ENCODE measurements around the gene FIGNL1. TPM values are rescaled to one million over a fixed set of nuclear protein-coding genes. Genes with fewer than 3 reads are reported as not detected.

Gene FIGNL1
- total RNA-seq, 5 donors from 2014 or later (not counting 1 experiment from before 2014, with no cell fraction given), result 10.3 to 17.1 (median 14.5) TPM

GRCh38 chr7:50411332-50411731, 38.8 kb downstream of the FIGNL1 start:
- Mint-ChIP-seq H3K27ac (peak overlapping the region; percentile 14 to 89), H3K9me3 (no peaks in the 10 kb centered on the region), H3K4me3 (peak overlapping the region in 1 of 3 donors; percentile 65), H3K27me3 (no peaks in the 10 kb centered on the region), H3K4me1 (peaks cover 56 to 73% (median 62%) of the 10 kb centered on the region in 3 donors), H3K36me3 (no peaks in the 10 kb centered on the region)
- Histone ChIP-seq H3K9me3 (no peaks in the 10 kb centered on the region), H3K4me3 (ENCODE audit: control insufficient read depth in 1 of 2, extremely low read depth in 1 of 2, low read length in 1 of 2) (no peak overlapping the region), H3K27ac (ENCODE audit: low read length) (no peak overlapping the region), H3K36me3 (ENCODE audit: control insufficient read depth in 2 of 2, extremely low read depth in 1 of 2, insufficient read depth in 1 of 2, low read length in 1 of 2) (peaks cover 0 to 2% of the 10 kb centered on the region in 2 donors), H3K4me1 (ENCODE audit: control insufficient read depth in 1 of 2, extremely low read depth in 1 of 2, insufficient read depth in 2 of 2, low read length in 2 of 2) (peaks cover 10 to 36% of the 10 kb centered on the region in 2 experiments), H3K27me3 (replicated peaks in 1 of 2; ENCODE audit: control insufficient read depth in 2 of 2, extremely low read depth in 1 of 2, insufficient read depth in 2 of 2, low read length in 1 of 2) (no peaks in the 10 kb centered on the region)
- ATAC-seq (replicated peaks in 1 of 4) (no peak), DNase-seq (no peak)
- no CpG with 5 or more reads among the region's 6 CpGs for WGBS (ENCODE audit: insufficient coverage)
- CTCF ChIA-PET, result interaction anchor here in 1 of 2 donors (0.6 to 0.9 kb wide), 2 partner anchors 11 to 207 kb away, joined by 3 read pairs; no protein-coding TSS in a partner anchor
- POLR2A ChIA-PET, result no interaction called here

- 58% methylated on average over 3 of the region's 17 CpGs for WGBS (ENCODE audit: insufficient coverage)
- peak overlapping the region in 2 of 3 donors; percentile 4 to 65 for H3K4me3 Mint-ChIP-seq
These were observed 40.0 kb downstream of the FIGNL1 start for GRCh38 chr7:50409856-50410745.

GRCh38 chr7:50406935-50407334, 43.2 kb downstream of the FIGNL1 start:
- POLR2A ChIA-PET, result no interaction called here
- Mint-ChIP-seq H3K27me3 (no peaks in the 10 kb centered on the region), H3K9me3 (no peaks in the 10 kb centered on the region), H3K4me3 (peak overlapping the region in 1 of 3 donors; percentile 21), H3K4me1 (peaks cover 82 to 94% (median 83%) of the 10 kb centered on the region in 3 donors), H3K27ac (peak overlapping the region; percentile 69 to 70), H3K36me3 (peaks cover 24% of the 10 kb centered on the region)
- H3K36me3 ChIP-seq (ENCODE audit: control insufficient read depth in 2 of 2, extremely low read depth in 1 of 2, insufficient read depth in 1 of 2, low read length in 1 of 2), result peaks cover 0 to 31% of the 10 kb centered on the region in 2 donors
- no peaks in the 10 kb centered on the region for H3K9me3 ChIP-seq
- no peak overlapping the region for H3K4me3 ChIP-seq (ENCODE audit: control insufficient read depth in 1 of 2, extremely low read depth in 1 of 2, low read length in 1 of 2)
- DNase-seq (no peak), ATAC-seq (replicated peaks in 1 of 4) (no peak)
- CTCF ChIA-PET, result no interaction called here
- H3K27me3 ChIP-seq (replicated peaks in 1 of 2; ENCODE audit: control insufficient read depth in 2 of 2, extremely low read depth in 1 of 2, insufficient read depth in 2 of 2, low read length in 1 of 2), result no peaks in the 10 kb centered on the region
- H3K4me1 ChIP-seq (ENCODE audit: control insufficient read depth in 1 of 2, extremely low read depth in 1 of 2, insufficient read depth in 2 of 2, low read length in 2 of 2), result peaks cover 5 to 45% of the 10 kb centered on the region in 2 experiments
- peak overlapping the region; percentile 12 for H3K27ac ChIP-seq (ENCODE audit: low read length)
- WGBS (ENCODE audit: insufficient coverage), result 88% methylated on average over 1 of the region's 5 CpGs

More at GRCh38 chr7:50409856-50410745, 40.0 kb downstream of the FIGNL1 start:
- H3K27me3 ChIP-seq (replicated peaks in 1 of 2; ENCODE audit: control insufficient read depth in 2 of 2, extremely low read depth in 1 of 2, insufficient read depth in 2 of 2, low read length in 1 of 2), result no peaks in the 10 kb centered on the region
- peaks cover 5 to 43% of the 10 kb centered on the region in 2 experiments for H3K4me1 ChIP-seq (ENCODE audit: control insufficient read depth in 1 of 2, extremely low read depth in 1 of 2, insufficient read depth in 2 of 2, low read length in 2 of 2)
- peaks cover 58 to 73% (median 61%) of the 10 kb centered on the region in 3 donors for H3K4me1 Mint-ChIP-seq
- H3K4me3 ChIP-seq (ENCODE audit: control insufficient read depth in 1 of 2, extremely low read depth in 1 of 2, low read length in 1 of 2), result no peak overlapping the region
- ATAC-seq (replicated peaks in 1 of 4) (peak in 3 of 4 experiments; percentile 26 to 61 (median 44)), DNase-seq (peak in 1 of 35 experiments; percentile 32)
- H3K9me3 Mint-ChIP-seq, result no peaks in the 10 kb centered on the region
- no peaks in the 10 kb centered on the region for H3K27me3 Mint-ChIP-seq
- CTCF ChIA-PET, result no interaction called here
- H3K27ac ChIP-seq (ENCODE audit: low read length), result no peak overlapping the region
- peaks cover 0 to 2% of the 10 kb centered on the region in 2 donors for H3K36me3 ChIP-seq (ENCODE audit: control insufficient read depth in 2 of 2, extremely low read depth in 1 of 2, insufficient read depth in 1 of 2, low read length in 1 of 2)
- H3K27ac Mint-ChIP-seq, result peak overlapping the region; percentile 6 to 70
- no peaks in the 10 kb centered on the region for H3K9me3 ChIP-seq
- no peaks in the 10 kb centered on the region for H3K36me3 Mint-ChIP-seq
- POLR2A ChIA-PET, result no interaction called here

- ATAC-seq (replicated peaks in 1 of 4), result no peak
- WGBS (ENCODE audit: insufficient coverage), result 81% methylated on average over 5 of the region's 7 CpGs
- Histone ChIP-seq H3K4me3 (ENCODE audit: control insufficient read depth in 1 of 2, extremely low read depth in 1 of 2, low read length in 1 of 2) (no peak overlapping the region), H3K9me3 (no peaks in the 10 kb centered on the region), H3K36me3 (ENCODE audit: control insufficient read depth in 2 of 2, extremely low read depth in 1 of 2, insufficient read depth in 1 of 2, low read length in 1 of 2) (peaks cover under 1 to 49% of the 10 kb centered on the region in 2 donors), H3K27ac (ENCODE audit: low read length) (peak overlapping the region; percentile 34), H3K4me1 (ENCODE audit: control insufficient read depth in 1 of 2, extremely low read depth in 1 of 2, insufficient read depth in 2 of 2, low read length in 2 of 2) (peaks cover under 1 to 43% of the 10 kb centered on the region in 2 experiments), H3K27me3 (replicated peaks in 1 of 2; ENCODE audit: control insufficient read depth in 2 of 2, extremely low read depth in 1 of 2, insufficient read depth in 2 of 2, low read length in 1 of 2) (no peaks in the 10 kb centered on the region)
- Mint-ChIP-seq H3K4me3 (no peak overlapping the region), H3K27me3 (no peaks in the 10 kb centered on the region), H3K36me3 (peaks cover 40% of the 10 kb centered on the region), H3K4me1 (peaks cover 84 to 92% (median 86%) of the 10 kb centered on the region in 3 donors), H3K27ac (peak overlapping the region; percentile 64 to 84), H3K9me3 (no peaks in the 10 kb centered on the region)
- no peak for DNase-seq
- ChIA-PET CTCF (no interaction called here), POLR2A (no interaction called here)
These were observed 44.9 kb downstream of the FIGNL1 start for GRCh38 chr7:50405221-50405620.

- H3K4me1 Mint-ChIP-seq, result peaks cover 76 to 87% (median 77%) of the 10 kb centered on the region in 3 donors
- no peaks in the 10 kb centered on the region for H3K27me3 ChIP-seq (replicated peaks in 1 of 2; ENCODE audit: control insufficient read depth in 2 of 2, extremely low read depth in 1 of 2, insufficient read depth in 2 of 2, low read length in 1 of 2)
- peak in 1 of 4 experiments; percentile 31 for ATAC-seq (replicated peaks in 1 of 4)
- H3K4me1 ChIP-seq (ENCODE audit: control insufficient read depth in 1 of 2, extremely low read depth in 1 of 2, insufficient read depth in 2 of 2, low read length in 2 of 2), result peaks cover 0 to 41% of the 10 kb centered on the region in 2 experiments
- no peak overlapping the region for H3K4me3 ChIP-seq (ENCODE audit: control insufficient read depth in 1 of 2, extremely low read depth in 1 of 2, low read length in 1 of 2)
- H3K4me3 Mint-ChIP-seq, result no peak overlapping the region
- POLR2A ChIA-PET, result no interaction called here
- H3K36me3 ChIP-seq (ENCODE audit: control insufficient read depth in 2 of 2, extremely low read depth in 1 of 2, insufficient read depth in 1 of 2, low read length in 1 of 2), result peaks cover 8 to 57% of the 10 kb centered on the region in 2 donors
- peaks cover 47% of the 10 kb centered on the region for H3K36me3 Mint-ChIP-seq
- no peaks in the 10 kb centered on the region for H3K9me3 Mint-ChIP-seq
- no peak for DNase-seq
- no peak overlapping the region for H3K27ac ChIP-seq (ENCODE audit: low read length)
- no peaks in the 10 kb centered on the region for H3K27me3 Mint-ChIP-seq
- H3K9me3 ChIP-seq, result no peaks in the 10 kb centered on the region
- peak overlapping the region; percentile 53 to 84 for H3K27ac Mint-ChIP-seq
- WGBS (ENCODE audit: insufficient coverage), result 95% methylated on average over 3 of the region's 7 CpGs
- CTCF ChIA-PET, result no interaction called here
These were observed 45.8 kb downstream of the FIGNL1 start for GRCh38 chr7:50404392-50404791.

- H3K4me1 Mint-ChIP-seq, result peaks cover 65 to 79% (median 74%) of the 10 kb centered on the region in 3 donors
- H3K4me3 ChIP-seq (ENCODE audit: control insufficient read depth in 1 of 2, extremely low read depth in 1 of 2, low read length in 1 of 2), result no peak overlapping the region
- CTCF ChIA-PET, result no interaction called here
- H3K9me3 Mint-ChIP-seq, result no peaks in the 10 kb centered on the region
- peaks cover 10 to 74% of the 10 kb centered on the region in 2 donors for H3K36me3 ChIP-seq (ENCODE audit: control insufficient read depth in 2 of 2, extremely low read depth in 1 of 2, insufficient read depth in 1 of 2, low read length in 1 of 2)
- H3K4me3 Mint-ChIP-seq, result no peak overlapping the region
- no peak overlapping the region for H3K27ac ChIP-seq (ENCODE audit: low read length)
- H3K4me1 ChIP-seq (ENCODE audit: control insufficient read depth in 1 of 2, extremely low read depth in 1 of 2, insufficient read depth in 2 of 2, low read length in 2 of 2), result peaks cover 23 to 34% of the 10 kb centered on the region in 2 experiments
- no peaks in the 10 kb centered on the region for H3K9me3 ChIP-seq
- no peak overlapping the region for H3K27ac Mint-ChIP-seq
- no peak for ATAC-seq (replicated peaks in 1 of 4)
- H3K36me3 Mint-ChIP-seq, result peaks cover 77% of the 10 kb centered on the region
- no peaks in the 10 kb centered on the region for H3K27me3 Mint-ChIP-seq
- H3K27me3 ChIP-seq (replicated peaks in 1 of 2; ENCODE audit: control insufficient read depth in 2 of 2, extremely low read depth in 1 of 2, insufficient read depth in 2 of 2, low read length in 1 of 2), result no peaks in the 10 kb centered on the region
- DNase-seq, result no peak
- POLR2A ChIA-PET, result no interaction called here
- 98% methylated on average over 38 of the region's 41 CpGs for WGBS (ENCODE audit: insufficient coverage)
These were observed 50.0 kb downstream of the FIGNL1 start for GRCh38 chr7:50400114-50400513.

Measured in T-cell (primary cell).